ENCODE data around the gene TSPEAR.
"Not testable (repeated sequence)": the region's sequence is repeated elsewhere in the genome, so short reads cannot be mapped to it uniquely, and the experiment has no call there.

Gene TSPEAR

DNA sequence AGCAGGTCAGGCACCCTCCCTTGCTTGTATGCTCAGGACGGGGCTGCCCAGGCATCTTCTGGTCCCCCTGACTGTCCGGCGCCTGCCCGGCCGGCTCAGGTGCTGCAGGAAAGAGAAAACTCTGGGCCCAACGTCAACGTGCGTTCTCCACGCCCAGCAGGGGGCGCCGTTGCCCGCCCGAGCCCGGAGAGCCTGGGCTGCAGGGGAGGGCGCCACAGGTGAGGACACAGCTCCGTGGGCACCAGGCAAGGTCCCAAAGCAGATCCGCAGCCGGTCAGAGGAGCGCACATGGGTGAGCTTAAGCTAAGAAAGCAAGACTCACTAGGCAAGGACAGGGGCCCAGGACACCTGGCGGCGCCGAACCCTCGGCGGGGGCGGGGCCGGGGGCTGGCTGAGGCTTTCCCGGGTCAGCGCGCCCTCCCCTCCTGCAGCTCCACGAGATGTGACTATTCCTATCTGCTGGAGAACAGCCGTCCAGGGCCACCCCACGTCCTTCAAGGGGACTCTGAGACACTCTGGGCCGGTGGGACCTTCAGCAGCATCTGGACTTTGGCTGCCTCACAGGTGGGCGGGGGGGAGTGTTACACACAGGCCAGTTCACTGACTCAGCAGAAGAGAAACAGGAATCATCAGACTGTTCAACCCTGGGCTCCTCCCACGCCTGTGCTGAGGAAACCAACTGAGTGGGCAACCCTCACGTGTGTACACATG is 200.7 kb downstream of the TSPEAR start:
- peak; percentile 49 to 82 for DNase-seq (ENCODE audit: extremely low read depth in 1 of 2, low read depth in 1 of 2)

DNA sequence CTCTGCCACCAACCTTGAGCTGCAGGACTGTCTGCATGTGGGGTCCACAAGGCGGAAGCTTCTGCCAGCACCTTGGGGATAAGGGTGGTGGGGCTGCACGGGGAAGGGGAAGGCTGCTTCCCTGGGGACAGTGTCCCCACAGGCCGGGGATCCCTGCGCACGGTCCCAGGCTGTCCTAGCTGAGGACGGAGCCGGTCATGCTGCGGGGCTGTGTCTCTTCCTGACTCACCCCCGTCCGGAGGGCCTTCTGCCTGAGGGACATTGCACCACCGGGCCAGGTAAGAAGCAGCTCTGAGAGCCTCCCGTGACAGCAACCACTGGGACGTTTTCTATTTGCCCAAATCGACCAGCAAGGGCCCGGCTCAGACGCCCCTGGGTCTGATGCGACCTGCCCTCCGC is 201.3 kb downstream of the TSPEAR start:
- DNase-seq (ENCODE audit: extremely low read depth in 1 of 2, low read depth in 1 of 2): no peak

DNA sequence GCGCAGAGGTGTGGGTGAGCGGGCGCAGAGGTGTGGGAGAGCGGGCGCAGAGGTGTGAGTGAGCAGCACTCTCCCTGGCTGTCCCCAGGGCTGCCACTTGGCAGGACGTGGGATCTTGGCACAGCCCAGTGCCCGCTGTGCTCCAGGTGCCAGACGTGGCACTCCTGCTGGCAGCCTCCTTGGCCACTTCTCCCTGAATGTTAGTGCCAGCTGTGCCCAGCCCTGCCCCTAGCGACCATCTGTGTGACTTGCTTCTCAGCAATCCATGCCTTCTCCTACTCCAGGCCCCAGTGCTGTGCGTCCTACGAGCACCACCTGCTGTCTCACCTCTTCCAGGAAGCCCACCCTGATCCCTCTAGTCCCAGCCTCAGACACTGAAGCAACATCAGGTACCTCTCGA is 201.8 kb downstream of the TSPEAR start:
- DNase-seq (ENCODE audit: extremely low read depth in 1 of 2, low read depth in 1 of 2): no peak

DNA sequence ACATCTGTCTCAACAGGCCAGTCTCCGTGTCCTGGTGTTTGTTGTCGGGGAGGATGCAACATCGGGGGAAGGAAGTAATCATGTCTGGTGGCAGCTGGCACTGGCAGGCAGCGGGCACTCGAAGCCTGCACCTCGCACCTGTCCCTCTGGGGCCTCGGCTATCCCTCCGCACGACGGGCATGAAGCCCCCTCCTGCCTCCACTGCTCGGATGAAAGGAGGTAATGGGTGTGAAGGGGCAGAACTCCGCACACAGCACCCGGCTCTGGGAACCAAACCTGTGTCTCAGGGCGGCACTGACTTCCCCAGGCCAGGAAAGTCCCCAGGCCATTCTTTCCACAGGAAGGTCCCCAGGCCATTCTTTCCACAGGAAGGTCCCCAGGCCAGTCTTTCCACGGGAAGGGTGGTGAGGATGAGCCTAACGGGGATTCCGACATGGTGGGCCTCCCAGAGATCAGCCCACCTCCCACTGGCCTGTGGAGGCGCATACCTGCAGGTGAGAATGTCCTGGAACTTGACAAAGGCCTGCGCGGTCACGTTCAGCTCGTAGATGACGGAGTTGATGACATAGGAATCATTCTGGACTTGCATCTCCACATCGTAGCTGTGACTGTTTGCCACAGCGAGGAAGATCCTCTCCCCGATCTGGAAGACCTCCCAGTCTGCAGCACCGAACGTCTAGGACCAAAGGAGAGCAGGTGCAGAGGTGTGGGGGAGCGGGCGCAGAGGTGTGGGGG is 202.5 kb downstream of the TSPEAR start:
- no peak for DNase-seq (ENCODE audit: extremely low read depth in 1 of 2, low read depth in 1 of 2)

DNA sequence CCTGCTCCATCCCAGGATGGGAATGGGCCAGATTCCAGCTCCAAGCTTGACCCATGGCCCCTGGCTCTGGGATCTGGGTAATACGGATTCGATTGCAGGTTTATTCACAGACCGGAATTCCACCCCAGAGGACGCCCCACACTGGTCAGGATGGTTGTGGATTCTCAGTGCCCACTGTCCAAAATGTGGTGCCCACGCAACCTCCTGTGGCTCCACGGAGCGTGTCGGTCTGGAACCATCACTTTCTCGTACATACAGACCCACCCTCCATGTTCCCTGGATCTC is 203.0 kb downstream of the TSPEAR start:
- no peak for DNase-seq (ENCODE audit: extremely low read depth in 1 of 2, low read depth in 1 of 2)

DNA sequence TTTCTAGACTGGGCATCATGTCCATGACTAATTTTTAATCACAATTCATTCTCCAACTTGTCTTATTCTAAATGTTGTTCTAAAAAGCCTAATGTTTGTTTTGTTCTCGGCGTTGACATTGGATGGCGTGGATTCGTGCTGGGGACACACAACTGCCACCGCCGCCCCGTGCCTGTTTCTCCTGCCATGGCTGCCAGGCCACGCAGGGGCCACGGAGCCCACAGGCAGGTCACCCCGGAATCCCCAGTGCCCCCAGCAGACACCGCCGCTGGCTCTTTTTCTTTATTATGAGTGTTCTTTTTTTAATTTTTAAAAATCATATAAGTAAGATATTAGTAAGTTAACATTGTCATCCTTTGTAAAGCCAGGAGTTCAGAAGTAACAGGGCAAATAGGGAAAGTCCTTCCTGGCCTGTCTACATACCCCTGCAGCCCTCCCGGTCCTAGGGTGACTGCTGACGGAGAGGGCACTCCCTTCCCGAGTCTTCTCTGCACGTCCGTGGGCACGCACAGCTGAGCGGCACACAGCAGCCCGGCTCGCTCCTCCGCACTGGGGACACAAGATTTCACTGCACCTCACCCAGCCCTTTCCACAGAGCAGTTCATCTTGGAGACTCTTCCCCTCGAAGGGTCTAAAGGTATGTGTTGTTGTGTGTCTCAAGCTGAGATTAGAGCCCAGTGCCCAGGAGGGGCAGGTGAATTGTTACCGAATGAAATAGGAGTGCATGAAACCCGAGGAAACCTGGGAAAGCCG is 203.5 kb downstream of the TSPEAR start:
- DNase-seq (ENCODE audit: extremely low read depth in 1 of 2, low read depth in 1 of 2): no peak

DNA sequence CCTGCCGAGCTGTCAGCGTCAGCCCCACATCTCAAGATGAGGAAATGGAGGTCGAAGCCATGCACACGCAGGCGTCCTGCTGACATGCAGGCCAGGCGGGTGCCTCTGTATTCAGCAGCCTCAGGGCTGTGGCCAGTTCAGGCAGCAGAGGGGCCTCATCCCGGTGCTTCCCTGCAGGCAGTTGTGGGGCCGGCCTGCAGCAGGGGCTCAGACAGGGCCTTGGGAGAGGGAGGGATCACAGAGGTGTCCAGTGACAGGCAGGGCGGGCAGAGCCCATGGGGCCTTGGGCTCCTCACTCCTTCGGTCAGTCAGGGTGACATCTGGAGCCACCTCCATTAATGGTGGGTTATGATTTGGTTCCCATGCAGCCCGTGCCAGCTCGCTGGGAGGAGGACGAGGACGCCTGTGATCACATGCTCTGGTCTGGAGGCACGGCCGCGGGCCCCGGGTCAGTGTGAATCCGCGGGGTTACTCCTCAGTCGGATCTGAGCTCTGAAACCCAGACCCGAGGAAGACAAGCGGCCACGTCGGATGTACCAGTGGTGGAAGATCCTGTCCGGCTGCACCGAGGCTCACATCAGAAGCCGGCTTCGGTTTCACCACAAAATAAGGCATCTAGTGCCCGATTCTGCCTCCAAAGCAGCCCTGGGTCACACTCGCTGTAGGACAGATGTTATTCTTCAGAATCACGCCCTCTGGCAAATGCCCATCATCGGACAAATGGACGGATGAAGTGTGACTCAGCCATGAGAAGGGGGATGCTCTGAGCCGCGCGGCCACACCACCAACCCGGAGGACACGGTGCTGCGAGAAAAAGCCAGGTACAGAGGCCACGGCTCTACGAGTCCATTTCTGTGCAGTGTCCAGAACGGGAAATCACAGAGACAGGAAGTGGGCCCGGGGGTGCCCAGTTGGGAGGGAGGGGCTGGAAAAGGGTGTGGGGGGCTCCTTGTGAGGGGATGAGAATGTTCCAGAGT is 204.8 kb downstream of the TSPEAR start:
- DNase-seq (ENCODE audit: extremely low read depth in 1 of 2, low read depth in 1 of 2): no peak

DNA sequence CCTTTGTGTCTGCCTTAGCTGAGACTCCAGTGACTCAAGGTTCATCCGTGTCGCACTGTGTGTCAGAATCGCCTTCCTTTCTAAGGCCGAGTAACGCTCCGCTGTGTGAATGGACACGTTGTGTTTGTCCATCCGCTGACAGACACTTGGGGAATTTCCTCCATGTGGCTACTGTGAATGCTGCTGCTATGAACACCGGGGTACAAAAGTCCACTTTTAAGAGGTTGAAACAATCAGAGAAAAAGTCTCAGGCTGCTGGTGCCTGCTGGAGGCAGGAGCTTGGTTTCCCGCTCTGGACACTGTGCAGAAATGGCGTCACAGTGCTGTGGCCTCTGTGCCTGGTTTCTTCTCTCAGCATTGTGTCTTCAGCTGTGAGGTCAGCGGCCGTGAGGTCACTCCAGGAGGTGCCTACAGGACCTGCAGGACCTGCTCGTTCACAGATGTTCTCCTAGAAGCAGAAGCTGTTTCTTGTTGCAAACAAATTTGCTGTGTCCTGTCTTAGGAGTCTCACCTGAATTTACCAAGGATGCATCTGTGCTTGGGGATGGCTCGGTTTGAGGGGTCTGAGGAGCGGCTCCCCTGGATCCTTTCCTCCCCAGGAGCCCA is 205.6 kb downstream of the TSPEAR start:
- no peak for DNase-seq (ENCODE audit: extremely low read depth in 1 of 2, low read depth in 1 of 2)

DNA sequence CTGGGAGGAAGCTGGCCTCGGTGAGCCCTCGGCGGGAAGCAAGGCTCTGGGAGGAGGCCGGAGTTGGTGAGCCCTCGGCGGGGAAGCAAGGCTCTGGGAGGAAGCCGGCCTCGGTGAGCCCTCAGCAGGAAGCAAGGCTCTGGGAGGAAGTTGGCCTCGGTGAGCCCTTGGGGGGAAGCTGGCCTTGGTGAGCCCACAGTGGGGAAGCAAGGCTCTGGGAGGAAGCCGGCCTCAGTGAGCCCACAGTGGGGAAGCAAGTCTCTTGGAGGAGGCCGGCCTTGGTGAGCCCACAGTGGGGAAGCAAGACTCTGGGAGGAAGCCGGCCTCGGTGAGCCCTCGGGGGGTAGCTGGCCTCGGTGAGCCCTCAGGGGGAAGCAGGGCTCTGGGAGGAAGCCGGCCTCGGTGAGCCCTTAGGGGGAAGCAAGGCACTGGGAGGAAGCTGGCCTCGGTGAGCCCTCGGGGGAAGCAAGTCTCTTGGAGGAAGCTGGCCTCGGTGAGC is 207.4 kb downstream of the TSPEAR start:
- DNase-seq (ENCODE audit: extremely low read depth in 1 of 2, low read depth in 1 of 2): no peak

DNA sequence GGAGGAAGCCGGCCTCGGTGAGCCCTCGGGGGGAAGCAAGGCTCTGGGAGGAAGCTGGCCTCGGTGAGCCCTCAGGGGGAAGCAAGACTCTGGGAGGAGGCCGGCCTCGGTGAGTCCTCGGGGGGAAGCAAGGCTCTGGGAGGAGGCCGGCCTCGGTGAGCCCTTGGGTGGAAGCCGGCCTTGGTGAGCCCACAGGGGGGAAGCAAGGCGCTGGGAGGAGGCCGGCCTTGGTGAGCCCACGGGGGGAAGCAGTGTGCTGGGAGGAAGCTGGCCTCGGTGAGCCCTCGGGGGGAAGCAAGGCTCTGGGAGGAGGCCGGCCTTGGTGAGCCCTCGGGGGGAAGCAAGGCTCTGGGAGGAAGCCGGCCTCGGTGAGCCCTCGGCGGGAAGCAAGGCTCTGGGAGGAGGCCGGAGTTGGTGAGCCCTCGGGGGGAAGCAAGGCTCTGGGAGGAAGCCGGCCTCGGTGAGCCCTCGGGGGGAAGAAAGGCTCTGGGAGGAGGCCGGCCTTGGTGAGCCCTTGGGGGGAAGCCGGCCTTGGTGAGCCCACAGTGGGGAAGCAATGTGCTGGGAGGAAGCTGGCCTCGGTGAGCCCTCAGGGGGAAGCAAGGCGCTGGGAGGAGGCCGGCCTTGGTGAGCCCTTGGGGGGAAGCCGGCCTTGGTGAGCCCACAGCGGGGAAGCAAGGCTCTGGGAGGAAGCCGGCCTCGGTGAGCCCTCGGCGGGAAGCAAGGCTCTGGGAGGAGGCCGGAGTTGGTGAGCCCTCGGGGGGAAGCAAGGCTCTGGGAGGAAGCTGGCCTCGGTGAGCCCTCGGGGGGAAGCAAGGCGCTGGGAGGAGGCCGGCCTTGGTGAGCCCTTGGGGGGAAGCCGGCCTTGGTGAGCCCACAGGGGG is 208.1 kb downstream of the TSPEAR start:
- not testable (repeated sequence) for DNase-seq (ENCODE audit: extremely low read depth in 1 of 2, low read depth in 1 of 2)

DNA sequence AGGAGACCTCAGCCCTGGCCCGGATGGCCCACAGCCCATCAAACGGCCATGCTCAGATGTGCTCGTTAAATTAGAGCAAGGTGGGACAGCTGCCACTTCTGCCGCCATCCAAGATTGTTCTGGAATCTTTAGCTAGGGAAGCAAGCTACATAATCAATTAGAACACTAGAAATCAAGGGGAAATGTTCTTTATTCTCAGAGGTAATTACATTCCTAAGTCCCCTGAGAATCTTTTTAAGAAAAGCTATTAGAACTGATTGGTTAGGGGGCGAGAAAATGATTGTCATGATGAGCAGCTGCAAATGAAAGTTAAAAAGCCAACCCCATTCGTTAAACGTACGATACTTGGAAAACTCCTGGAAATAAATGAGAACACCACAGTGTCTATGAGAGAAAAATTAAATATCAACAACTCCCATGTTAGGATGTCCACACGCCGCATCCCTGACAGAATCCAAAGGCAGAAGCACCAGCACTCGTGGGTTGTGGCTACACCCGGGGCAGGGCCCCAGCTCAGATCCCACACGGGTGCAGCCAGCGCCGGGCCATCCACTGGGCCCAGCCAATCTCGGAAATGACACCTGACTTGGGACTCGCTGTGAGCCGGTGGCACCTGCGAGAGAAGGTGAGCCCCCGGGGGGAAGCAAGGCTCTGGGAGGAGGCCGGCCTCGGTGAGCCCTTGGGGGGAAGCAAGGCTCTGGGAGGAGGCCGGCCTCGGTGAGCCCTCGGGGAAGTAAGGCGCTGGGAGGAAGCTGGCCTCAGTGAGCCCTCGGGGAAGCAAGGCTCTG is 209.0 kb downstream of the TSPEAR start:
- DNase-seq (ENCODE audit: extremely low read depth in 1 of 2, low read depth in 1 of 2): no peak

DNA sequence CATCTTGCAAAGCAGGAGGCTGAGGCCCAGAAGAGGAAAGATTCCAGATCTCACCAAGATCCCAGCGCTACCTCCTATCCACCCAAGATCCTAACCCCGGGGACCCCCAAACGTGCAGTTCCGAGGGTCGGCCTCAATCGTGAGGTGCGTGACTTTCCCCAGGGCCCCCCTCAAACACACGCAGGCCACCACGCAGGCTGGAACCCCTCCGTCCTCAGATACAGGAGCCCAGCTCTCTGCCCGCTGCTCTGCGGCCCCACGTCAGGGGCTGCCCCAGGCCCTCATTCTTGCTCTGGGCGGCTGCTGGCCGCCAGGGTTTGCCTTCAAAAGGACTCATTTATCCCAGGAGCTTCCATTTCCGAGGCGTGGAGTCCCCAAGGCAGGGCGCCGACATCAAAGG is 211.3 kb downstream of the TSPEAR start:
- DNase-seq (ENCODE audit: extremely low read depth in 1 of 2, low read depth in 1 of 2): no peak

DNA sequence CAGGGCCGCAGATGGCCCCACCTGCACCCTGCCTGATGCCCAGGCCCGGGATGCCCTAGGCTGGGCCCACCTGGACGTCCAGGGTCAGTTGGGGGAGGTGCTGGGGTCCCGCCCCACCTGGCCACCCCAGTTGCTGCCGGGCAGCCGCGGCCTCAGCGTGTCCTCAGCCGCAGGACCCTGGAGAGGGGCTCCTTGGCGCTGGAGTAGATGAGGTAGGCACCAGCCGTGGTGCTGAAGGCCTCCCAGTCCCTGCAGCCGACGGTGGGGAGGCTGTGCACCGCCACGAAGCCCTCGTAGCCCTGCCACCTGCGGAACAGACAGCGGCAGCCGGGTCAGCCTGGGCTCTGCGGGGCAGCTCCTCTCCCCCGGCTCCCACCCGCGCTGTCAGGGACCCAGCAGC is 211.7 kb downstream of the TSPEAR start:
- no peak for DNase-seq (ENCODE audit: extremely low read depth in 1 of 2, low read depth in 1 of 2)

DNA sequence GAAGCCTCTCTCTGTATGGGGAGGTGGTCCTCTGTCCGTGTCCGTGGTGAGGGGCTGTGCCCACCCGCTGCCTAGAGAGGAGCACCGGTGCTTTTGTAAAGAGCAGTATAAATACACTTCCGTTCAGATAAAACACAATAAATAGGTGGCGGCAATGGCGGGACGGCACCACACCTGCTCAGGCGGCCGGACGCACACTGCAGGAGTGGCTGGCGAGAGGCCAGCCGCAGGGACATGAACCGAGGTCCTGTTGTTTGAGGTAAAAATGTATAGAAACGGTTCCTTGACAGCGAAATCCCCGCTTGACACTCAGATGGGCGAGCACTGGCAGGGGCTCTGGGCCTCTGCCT is 212.2 kb downstream of the TSPEAR start:
- no peak for DNase-seq (ENCODE audit: extremely low read depth in 1 of 2, low read depth in 1 of 2)

DNA sequence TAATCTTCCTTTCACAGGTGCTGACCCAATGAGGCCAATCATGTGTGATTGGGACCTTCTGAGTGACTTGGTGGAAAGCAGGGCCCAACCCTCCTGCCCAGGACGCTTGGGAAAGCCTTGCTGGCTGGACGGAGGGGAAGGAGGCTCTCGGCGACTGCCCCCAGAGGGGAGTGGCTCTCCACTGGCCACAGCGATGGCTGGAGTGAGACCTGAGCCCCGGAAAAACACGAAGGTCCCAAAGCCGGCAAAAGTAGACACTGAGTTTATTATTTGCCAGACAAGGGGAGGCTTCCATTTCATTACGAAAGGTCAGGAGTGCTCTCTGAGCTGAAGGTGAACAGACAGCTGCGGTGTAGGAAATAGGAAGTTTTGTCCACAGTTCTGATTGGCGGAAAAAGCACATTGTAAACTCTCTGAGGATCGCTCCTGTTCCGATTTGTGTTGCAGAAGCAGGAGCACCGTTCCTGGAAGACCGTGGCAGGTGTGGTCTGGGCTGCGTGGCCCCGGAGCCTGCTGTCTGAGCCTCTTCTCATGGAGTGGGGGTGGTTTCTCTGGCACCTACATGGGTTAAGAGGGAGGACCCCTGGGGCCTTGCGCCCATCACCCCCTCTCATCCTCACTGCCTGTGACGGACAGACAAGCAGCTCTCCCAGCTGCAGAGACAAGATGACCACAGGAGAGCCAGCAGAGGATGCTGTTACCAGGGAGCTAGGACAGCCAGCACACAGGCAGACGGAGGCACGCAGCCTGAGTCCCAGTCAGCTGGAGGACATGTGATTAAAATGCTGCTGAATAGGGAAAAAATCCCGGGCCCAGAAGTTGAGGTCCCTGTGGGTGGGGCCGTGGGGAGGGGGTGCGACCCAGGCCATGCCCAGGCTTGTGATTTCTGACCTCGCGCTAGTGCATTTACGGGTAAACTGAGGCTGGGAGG is 212.8 kb downstream of the TSPEAR start:
- no peak for DNase-seq (ENCODE audit: extremely low read depth in 1 of 2, low read depth in 1 of 2)

DNA sequence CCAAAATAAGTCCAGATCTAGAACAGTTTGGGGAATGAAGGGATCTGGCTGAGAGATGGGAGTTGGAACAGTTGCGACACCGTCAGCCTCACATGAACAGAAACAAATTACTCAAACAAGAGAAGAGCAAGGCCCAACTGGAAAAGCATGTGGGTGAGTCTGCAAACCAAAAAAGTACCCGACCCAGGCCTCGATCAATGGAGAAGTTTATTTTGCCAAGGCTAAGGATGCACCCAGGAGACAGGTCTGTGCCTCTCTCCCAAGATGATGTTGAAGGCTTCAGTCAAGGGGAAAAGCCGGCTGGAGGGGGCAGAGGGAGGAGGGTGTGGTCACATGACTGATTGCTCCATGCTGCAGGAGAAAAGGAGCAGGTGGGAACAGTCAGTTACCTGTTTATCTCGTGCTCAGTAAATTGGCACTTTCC is 213.7 kb downstream of the TSPEAR start:
- DNase-seq (ENCODE audit: extremely low read depth in 1 of 2, low read depth in 1 of 2): no peak
